HG03558 (cell line): Measurements from ENCODE around the gene VARS1.

Source experiments
- ATAC-seq: cut with Tn5 transposase; IDR thresholded peaks from one replicate; pipeline ENCODE4 v1.9.1; 2021; ENCODE audit warnings: moderate number of reproducible peaks; ENCODE audit not compliant: unreplicated experiment; ENCODE audit errors: extremely low read depth

Gene VARS1

GRCh38 chr6:31775633-31776484, 19.7 kb downstream of the VARS1 start:
- no peak for ATAC-seq

GRCh38 chr6:31775184-31775583, 20.4 kb downstream of the VARS1 start:
- ATAC-seq = no peak

- ATAC-seq = no peak
Measured at GRCh38 chr6:31771992-31772358, 23.6 kb downstream of the VARS1 start.

- no peak for ATAC-seq
Measured at GRCh38 chr6:31770860-31771259, 24.7 kb downstream of the VARS1 start.

- no peak for ATAC-seq
Measured at GRCh38 chr6:31769684-31770371, 25.7 kb downstream of the VARS1 start.

- no peak for ATAC-seq
Measured at GRCh38 chr6:31768363-31769257, 26.9 kb downstream of the VARS1 start.

- no peak for ATAC-seq
Measured at GRCh38 chr6:31767096-31767645, 28.4 kb downstream of the VARS1 start.

GRCh38 chr6:31765910-31766794, 29.4 kb downstream of the VARS1 start:
- no peak for ATAC-seq

GRCh38 chr6:31765559-31765909, 30.0 kb downstream of the VARS1 start:
- no peak for ATAC-seq

GRCh38 chr6:31764198-31764597, 31.4 kb downstream of the VARS1 start:
- no peak for ATAC-seq

- no peak for ATAC-seq
Measured at GRCh38 chr6:31763619-31763940, 32.0 kb downstream of the VARS1 start.

- ATAC-seq = no peak
Measured at GRCh38 chr6:31762878-31763618, 32.5 kb downstream of the VARS1 start.

GRCh38 chr6:31762356-31762755, 33.2 kb downstream of the VARS1 start, which contains the start of gene SAPCD1:
Gene SAPCD1 (plus strand): TSS chr6:31762656. CDS start chr6:31763055, 399 bp downstream.
- ATAC-seq = no peak

- ATAC-seq = no peak
Measured at GRCh38 chr6:31761343-31761742, 34.2 kb downstream of the VARS1 start.

- ATAC-seq = no peak
Measured at GRCh38 chr6:31760790-31761189, 34.8 kb downstream of the VARS1 start.

GRCh38 chr6:31758281-31758680, 37.3 kb downstream of the VARS1 start:
- no peak for ATAC-seq

- no peak for ATAC-seq
Measured at GRCh38 chr6:31752739-31753319, 42.7 kb downstream of the VARS1 start.

- no peak for ATAC-seq
Measured at GRCh38 chr6:31750411-31751022, 45.0 kb downstream of the VARS1 start.
